Ramos (cell line): ENCODE data around the gene FAIM.
"Not testable (repeated sequence)": the region's sequence is repeated elsewhere in the genome, so short reads cannot be mapped to it uniquely, and the experiment has no call there.

Source experiments
- in situ Hi-C: fragments of 300-500 bp; cut with MboI; formaldehyde crosslinking; loops from one replicate; pipeline ENCODE4 v1.14.3; 2022; ENCODE audit warnings: low sequenced_read_pairs; ENCODE audit not compliant: unreplicated experiment

Gene FAIM

GRCh38 chr3:138598534-138598933, 10.0 kb upstream of the FAIM start:
- in situ Hi-C loops: loop anchor here (5.0 to 25.0 kb wide), 2 partner anchors 319 to 411 kb away; partner anchors contain the start of gene ARMC8

GRCh38 chr3:138600100-138600745, 8.3 kb upstream of the FAIM start:
- in situ Hi-C loops: no loop called here

- in situ Hi-C loops: not testable (repeated sequence)
These were observed 6.9 kb upstream of the FAIM start for GRCh38 chr3:138601661-138602060.

GRCh38 chr3:138604106-138604595, 4.4 kb upstream of the FAIM start:
- in situ Hi-C loops: not testable (repeated sequence)

GRCh38 chr3:138609898-138610266, 1.3 kb downstream of the FAIM start:
- in situ Hi-C loops: no loop called here

GRCh38 chr3:138615462-138615861, 6.9 kb downstream of the FAIM start:
- in situ Hi-C loops: no loop called here

- in situ Hi-C loops: no loop called here
These were observed 11.9 kb downstream of the FAIM start for GRCh38 chr3:138620431-138620830.

- in situ Hi-C loops: no loop called here
These were observed 15.9 kb downstream of the FAIM start for GRCh38 chr3:138624518-138624917.

- in situ Hi-C loops: no loop called here
These were observed 17.3 kb downstream of the FAIM start for GRCh38 chr3:138625707-138626365.

- in situ Hi-C loops: no loop called here
These were observed 21.0 kb downstream of the FAIM start for GRCh38 chr3:138629526-138629925.

- in situ Hi-C loops: no loop called here
These were observed 30.1 kb downstream of the FAIM start for GRCh38 chr3:138638641-138639040.

- in situ Hi-C loops: no loop called here
These were observed 32.0 kb downstream of the FAIM start for GRCh38 chr3:138640537-138640936.

GRCh38 chr3:138642226-138642926, 33.8 kb downstream of the FAIM start:
- in situ Hi-C loops: no loop called here

GRCh38 chr3:138642927-138643253, 34.3 kb downstream of the FAIM start:
- in situ Hi-C loops: no loop called here

GRCh38 chr3:138646008-138646407, 37.4 kb downstream of the FAIM start:
- in situ Hi-C loops: no loop called here

- in situ Hi-C loops: no loop called here
These were observed 37.9 kb downstream of the FAIM start for GRCh38 chr3:138646513-138646912.

- in situ Hi-C loops: no loop called here
These were observed 40.6 kb downstream of the FAIM start for GRCh38 chr3:138649134-138649533.

- in situ Hi-C loops: no loop called here
These were observed 45.0 kb downstream of the FAIM start for GRCh38 chr3:138653567-138653966.

- in situ Hi-C loops: no loop called here
These were observed 48.9 kb downstream of the FAIM start for GRCh38 chr3:138657508-138657907.

GRCh38 chr3:138668107-138668506, 59.5 kb downstream of the FAIM start:
- in situ Hi-C loops: no loop called here

GRCh38 chr3:138670407-138670806, 61.8 kb downstream of the FAIM start:
- in situ Hi-C loops: no loop called here
